Esophagus (tissue), 2 donors: ENCODE measurements around the gene TEX19. TPM values are rescaled to one million over a fixed set of nuclear protein-coding genes. Genes with fewer than 3 reads are reported as not detected.
"Not testable (repeated sequence)": the region's sequence is repeated elsewhere in the genome, so short reads cannot be mapped to it uniquely, and the experiment has no call there.

ENCODE experiments used
- H3K27ac ChIP-seq, 2 donors: one replicate each; pipeline ENCODE4 v1.5.1; 2013; ENCODE audit warnings: low read depth in 2 of 2, mild to moderate bottlenecking in 2 of 2, inconsistent platforms in 1 of 2, low read length in 1 of 2, moderate library complexity in 1 of 2
- H3K27me3 ChIP-seq, 2 donors: one replicate each; pipeline ENCODE4 v1.6.1; 2013; ENCODE audit warnings: low read length in 2 of 2, control low read depth in 1 of 2, mild to moderate bottlenecking in 1 of 2; ENCODE audit not compliant: insufficient read depth in 2 of 2, control insufficient read depth in 1 of 2
- H3K36me3 ChIP-seq, 2 donors: one replicate each; pipeline ENCODE4 v1.6.1; 2013; ENCODE audit warnings: low read length in 1 of 2; ENCODE audit not compliant: control insufficient read depth in 2 of 2, insufficient read depth in 2 of 2
- H3K4me1 ChIP-seq, 2 donors: one replicate each; pipeline ENCODE4 v1.6.1; 2013; ENCODE audit warnings: low read length in 1 of 2; ENCODE audit not compliant: control insufficient read depth in 2 of 2, insufficient read depth in 2 of 2
- H3K4me3 ChIP-seq, 2 donors: one replicate each; pipeline ENCODE4 v1.5.1; 2013; ENCODE audit warnings: low read length in 2 of 2, mild to moderate bottlenecking in 2 of 2, low read depth in 1 of 2, moderate library complexity in 1 of 2
- H3K9me3 ChIP-seq, 2 donors: one replicate each; pipeline ENCODE4 v1.6.1; 2013; ENCODE audit warnings: mild to moderate bottlenecking in 2 of 2, low read depth in 1 of 2, low read length in 1 of 2, moderate library complexity in 1 of 2; ENCODE audit not compliant: control insufficient read depth in 2 of 2, insufficient read depth in 1 of 2
- WGBS, 2 donors: extraction: QIAGEN DNeasy Blood & Tissue Kit; methylation state at CpG; one replicate each; pipeline ENCODE4 v1.1.7; 2013; 5-methylcytosine and 5-hydroxymethylcytosine counted together
- polyA plus RNA-seq, 2 donors: library from polyadenylated mRNA; stranded (reverse); fragments of 200-250 nt; gene quantifications; one replicate each; pipeline ENCODE4 v1.2.3, GENCODE V29; 2013
- donor health status: healthy with polysubstance abuse.
- donor health status: Bipolar disorder and iron deficiency.

The TEX19 gene
- polyA plus RNA-seq, 2 donors = 0.01 TPM; not detected in 1

DNA sequence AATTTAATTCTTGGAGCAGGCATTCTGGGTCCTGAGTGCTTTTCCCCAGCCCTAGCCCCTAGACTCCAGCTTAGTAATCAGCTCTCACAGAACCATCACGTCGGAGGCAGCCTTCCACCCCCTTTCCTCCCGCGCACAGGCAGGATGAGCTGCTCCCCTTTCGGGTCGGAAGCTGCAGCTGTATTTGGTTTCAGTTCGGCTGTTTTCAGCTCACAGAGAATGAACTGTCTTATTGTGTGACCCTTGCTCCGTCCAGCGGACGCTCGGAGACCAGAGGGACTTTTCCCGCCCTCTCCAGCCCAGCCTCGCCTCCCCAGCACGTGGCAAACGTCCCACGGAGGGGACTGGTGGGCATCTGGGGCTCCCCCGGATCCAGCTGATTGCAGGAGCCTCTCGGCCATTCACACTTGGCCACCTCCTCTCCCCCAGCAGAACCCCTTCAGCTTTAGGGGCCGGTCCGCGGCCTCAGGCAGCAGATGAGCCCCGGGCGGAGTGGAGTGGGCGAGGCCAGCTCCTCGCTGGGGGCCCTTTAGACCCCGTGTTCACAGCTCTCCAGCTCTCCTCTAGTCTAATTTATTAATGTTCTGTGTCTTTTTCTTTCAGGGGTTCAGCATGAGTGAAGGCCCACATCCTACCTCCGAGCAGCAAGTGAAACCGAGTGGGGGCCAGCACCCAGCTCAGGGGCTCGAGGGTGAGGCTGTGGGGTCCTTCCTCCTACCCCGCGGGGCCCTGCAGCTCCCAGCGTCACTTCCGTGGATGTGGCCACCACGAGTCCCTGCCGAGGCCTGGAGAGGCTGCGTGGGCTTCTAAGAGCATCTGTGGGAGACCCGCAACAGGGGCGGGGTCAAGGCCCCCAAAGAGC lies 11.7 kb downstream of the TEX19 start:
- Histone ChIP-seq H3K4me1 (peaks cover 9 to 10% of the 10 kb centered on the region in 2 donors), H3K36me3 (no peaks in the 10 kb centered on the region), H3K27ac (no peak overlapping the region), H3K9me3 (peaks cover 0 to 6% of the 10 kb centered on the region in 2 donors), H3K27me3 (peaks cover 9 to 33% of the 10 kb centered on the region in 2 donors), H3K4me3 (peak overlapping the region; percentile 23 to 40)
- WGBS, 2 donors = 22% methylated on average over 38 of the region's 38 CpGs

DNA sequence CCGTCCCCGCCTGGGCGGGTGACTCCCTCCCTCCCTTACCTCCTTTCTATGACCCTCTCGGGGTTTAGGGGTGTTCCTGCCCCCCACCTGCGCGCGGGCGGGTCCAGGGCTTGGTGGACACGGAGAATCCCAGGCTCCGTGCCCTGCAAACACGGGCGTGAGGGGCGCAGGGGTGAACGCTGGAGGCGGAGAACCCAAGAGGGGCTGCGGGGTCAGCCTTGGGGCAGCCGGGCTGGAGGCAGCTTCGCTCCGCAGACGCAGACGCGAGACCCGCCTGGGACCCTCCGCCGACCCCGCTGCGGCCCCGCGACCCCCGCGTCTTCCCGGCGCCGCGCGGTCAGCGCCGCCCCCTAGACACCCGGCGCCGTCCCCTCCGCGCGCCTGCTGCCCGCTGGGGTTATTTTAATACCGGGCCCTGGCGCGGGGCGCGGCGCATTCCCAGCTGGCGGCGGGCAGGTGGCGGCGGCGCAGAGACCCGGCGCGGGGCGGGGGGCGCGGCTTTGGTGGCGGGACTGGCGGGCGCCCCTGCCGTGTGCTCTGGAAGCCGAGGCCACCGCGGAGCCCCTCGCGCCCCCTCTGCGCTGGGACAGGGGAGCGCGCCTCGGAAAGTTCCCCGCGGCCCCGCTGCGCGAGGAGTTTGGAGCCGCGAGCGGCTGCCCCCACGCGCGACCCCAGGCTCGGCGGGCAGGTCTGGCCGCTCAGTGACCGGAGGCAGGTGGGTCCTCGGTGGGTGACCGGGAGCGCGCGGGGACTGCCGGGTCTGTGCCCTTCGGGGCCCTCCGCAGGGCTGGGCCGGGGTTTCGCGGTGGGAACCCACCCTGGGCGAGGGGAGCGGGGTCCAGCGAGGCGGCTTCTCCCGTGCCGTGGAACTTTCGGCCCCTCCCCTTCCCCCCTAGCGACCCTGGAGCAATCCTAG lies 12.5 kb downstream of the TEX19 start, which contains the start of gene UTS2R:
Gene UTS2R (plus strand): TSS at position 433 of the 916 bp plus-strand sequence. CDS start 2,560 bp downstream, outside the sequence.
- peaks cover 9 to 10% of the 10 kb centered on the region in 2 donors for H3K4me1 ChIP-seq
- peak within 1 kb of the TSS; percentile 23 to 40 for H3K4me3 ChIP-seq
- H3K36me3 ChIP-seq = no peaks in the 10 kb centered on the region
- H3K27ac ChIP-seq = no peak within 1 kb of the TSS
- 5% methylated on average over 81 to 109 of the region's 109 CpGs for WGBS, 2 donors
- H3K27me3 ChIP-seq = peaks cover 9 to 35% of the 10 kb centered on the region in 2 donors
- peaks cover 0 to 6% of the 10 kb centered on the region in 2 donors for H3K9me3 ChIP-seq

DNA sequence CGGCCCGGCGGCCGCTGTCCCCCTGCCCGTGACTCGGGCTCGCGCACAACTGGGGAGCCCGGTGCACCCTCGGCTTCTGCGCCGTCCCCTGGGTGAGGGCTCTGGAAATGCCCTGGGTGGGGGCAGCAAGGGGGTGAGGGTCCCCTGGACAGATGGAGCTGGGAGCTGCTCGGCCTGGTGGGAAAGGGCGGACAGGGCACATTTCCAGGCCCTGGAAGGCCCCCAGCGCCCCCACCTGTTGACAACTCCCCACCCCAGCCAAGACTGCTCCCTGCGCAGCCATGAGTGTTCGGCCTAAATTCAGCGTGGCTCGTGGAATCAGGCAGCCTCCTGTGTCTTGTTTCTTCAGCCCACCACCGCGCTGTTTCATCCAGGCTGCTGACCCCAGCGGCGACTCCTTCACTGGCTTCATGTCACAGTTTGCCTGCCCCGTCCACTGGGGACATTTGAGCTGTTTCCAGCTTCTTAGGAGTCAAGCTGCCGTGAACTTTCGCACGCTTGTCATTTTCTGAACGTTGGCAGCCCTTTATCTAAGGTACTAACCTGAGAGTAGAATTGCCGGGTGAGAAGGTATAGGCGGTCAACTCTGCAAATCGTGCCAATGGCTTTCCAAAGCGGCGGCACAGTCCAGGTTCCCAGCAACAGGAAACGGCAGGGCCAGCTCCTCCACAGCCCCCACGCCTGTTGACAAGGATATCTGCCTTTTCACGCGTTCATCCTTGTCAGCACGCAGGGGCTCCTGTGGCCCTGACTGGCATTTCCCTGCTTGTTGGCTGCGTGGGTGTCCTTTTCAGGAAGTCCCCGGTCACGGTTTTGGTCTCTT lies 13.4 kb downstream of the TEX19 start:
- no peaks in the 10 kb centered on the region for H3K36me3 ChIP-seq
- no peak overlapping the region for H3K27ac ChIP-seq
- 44 to 54% methylated on average over 37 to 41 of the region's 41 CpGs for WGBS, 2 donors
- H3K4me3 ChIP-seq = peak overlapping the region in 1 of 2 donors; percentile 5
- H3K4me1 ChIP-seq = peaks cover 9 to 10% of the 10 kb centered on the region in 2 donors
- peaks cover 0 to 6% of the 10 kb centered on the region in 2 donors for H3K9me3 ChIP-seq
- H3K27me3 ChIP-seq = peaks cover 9 to 35% of the 10 kb centered on the region in 2 donors

DNA sequence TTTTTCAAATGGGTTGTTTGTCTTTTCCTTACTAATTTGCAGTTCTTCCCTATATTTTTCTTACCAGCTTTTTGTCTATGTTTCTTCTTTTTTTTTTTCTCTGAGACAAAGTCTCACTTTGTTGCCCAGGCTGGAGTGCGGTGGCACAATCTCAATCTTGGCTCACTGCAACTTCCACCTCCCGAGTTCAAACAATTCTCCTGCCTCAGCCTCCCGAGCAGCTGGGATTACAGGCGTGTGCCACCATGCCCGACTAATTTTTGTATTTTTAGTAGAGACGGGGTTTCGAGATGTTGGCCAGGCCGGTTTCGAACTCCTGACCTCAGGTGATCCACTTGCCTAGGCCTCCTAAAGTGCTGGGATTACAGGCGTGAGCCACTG lies 14.0 kb downstream of the TEX19 start:
- H3K27me3 ChIP-seq = peaks cover 9 to 35% of the 10 kb centered on the region in 2 donors
- H3K4me3 ChIP-seq, H3K4me1 ChIP-seq, H3K9me3 ChIP-seq, H3K36me3 ChIP-seq, H3K27ac ChIP-seq: not testable (repeated sequence)
- 78 to 85% methylated on average over 10 of the region's 10 CpGs for WGBS, 2 donors

DNA sequence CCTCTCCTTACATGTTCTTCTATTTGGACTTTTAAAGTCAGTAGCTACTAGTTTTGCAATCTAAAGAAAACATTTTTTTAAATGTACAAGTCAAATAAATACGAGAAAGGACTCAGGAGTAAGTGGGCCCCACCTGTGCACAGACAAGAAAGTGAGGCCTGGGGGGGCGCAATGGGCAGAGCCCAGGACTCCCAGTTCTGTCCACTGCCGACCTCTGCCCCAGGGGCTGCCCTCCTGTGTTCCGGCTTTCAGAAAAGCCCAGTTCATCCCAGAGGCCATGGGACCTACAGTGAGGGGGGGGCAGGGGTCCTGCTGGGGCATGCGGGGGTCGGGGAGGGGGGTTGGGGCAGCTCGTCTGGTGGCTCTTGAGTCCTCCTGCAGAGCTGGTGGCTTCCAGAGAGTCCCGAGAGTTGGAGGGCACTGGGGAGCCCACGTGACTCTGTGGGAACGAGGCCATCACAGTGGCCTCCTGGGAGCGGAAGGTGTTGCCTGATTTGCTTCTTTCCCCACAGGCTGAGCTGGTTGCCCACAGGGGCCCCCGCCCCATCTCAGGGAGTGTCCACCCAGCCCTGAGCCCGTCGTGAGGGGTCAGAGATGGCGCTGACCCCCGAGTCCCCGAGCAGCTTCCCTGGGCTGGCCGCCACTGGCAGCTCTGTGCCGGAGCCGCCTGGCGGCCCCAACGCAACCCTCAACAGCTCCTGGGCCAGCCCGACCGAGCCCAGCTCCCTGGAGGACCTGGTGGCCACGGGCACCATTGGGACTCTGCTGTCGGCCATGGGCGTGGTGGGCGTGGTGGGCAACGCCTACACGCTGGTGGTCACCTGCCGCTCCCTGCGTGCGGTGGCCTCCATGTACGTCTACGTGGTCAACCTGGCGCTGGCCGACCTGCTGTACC lies 14.9 kb downstream of the TEX19 start:
- 83 to 85% methylated on average over 34 to 37 of the region's 37 CpGs for WGBS, 2 donors
- peaks cover 9 to 10% of the 10 kb centered on the region in 2 donors for H3K4me1 ChIP-seq
- no peak overlapping the region for H3K4me3 ChIP-seq
- peaks cover 0 to 6% of the 10 kb centered on the region in 2 donors for H3K9me3 ChIP-seq
- H3K36me3 ChIP-seq = no peaks in the 10 kb centered on the region
- no peak overlapping the region for H3K27ac ChIP-seq
- peaks cover 9 to 35% of the 10 kb centered on the region in 2 donors for H3K27me3 ChIP-seq

DNA sequence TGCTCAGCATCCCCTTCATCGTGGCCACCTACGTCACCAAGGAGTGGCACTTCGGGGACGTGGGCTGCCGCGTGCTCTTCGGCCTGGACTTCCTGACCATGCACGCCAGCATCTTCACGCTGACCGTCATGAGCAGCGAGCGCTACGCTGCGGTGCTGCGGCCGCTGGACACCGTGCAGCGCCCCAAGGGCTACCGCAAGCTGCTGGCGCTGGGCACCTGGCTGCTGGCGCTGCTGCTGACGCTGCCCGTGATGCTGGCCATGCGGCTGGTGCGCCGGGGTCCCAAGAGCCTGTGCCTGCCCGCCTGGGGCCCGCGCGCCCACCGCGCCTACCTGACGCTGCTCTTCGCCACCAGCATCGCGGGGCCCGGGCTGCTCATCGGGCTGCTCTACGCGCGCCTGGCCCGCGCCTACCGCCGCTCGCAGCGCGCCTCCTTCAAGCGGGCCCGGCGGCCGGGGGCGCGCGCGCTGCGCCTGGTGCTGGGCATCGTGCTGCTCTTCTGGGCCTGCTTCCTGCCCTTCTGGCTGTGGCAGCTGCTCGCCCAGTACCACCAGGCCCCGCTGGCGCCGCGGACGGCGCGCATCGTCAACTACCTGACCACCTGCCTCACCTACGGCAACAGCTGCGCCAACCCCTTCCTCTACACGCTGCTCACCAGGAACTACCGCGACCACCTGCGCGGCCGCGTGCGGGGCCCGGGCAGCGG lies 15.7 kb downstream of the TEX19 start:
- WGBS, 2 donors = 31 to 39% methylated on average over 73 to 79 of the region's 79 CpGs
- peaks cover 9 to 10% of the 10 kb centered on the region in 2 donors for H3K4me1 ChIP-seq

DNA sequence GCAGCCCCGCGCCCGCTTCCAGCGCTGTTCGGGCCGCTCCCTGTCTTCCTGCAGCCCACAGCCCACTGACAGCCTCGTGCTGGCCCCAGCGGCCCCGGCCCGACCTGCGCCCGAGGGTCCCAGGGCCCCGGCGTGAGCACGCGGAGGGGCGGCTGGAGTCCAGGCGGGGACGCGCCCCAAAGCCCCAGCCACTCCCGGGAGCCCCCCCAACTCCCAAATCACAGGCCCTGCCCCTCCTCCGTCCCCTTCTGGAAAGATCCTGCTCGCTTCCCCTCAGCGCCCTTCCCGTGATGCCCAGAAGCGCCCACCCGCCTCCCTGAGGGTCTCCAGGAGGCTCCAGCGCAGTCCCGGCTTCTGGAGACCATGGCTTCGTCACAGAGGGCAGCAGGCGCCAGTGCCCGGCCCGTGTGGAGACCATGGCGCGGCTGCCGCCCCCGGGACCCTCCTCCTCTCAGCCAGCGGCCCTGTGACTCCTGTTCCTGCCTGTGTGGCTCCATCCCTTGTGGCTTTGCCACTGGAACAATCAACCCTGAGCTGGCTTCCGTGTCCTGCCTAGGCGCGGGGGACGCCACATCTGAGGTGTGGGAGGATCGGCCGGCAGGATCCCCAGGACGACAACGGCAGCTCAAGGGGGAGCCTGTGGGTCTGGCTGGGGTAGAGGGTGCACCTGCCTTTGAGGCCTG lies 16.5 kb downstream of the TEX19 start:
- peaks cover 9 to 31% of the 10 kb centered on the region in 2 donors for H3K27me3 ChIP-seq
- no peak overlapping the region for H3K4me3 ChIP-seq
- peaks cover 6 to 7% of the 10 kb centered on the region in 2 donors for H3K4me1 ChIP-seq
- H3K9me3 ChIP-seq = peaks cover 0 to 6% of the 10 kb centered on the region in 2 donors
- no peak overlapping the region for H3K27ac ChIP-seq
- no peaks in the 10 kb centered on the region for H3K36me3 ChIP-seq
- 53 to 60% methylated on average over 35 to 46 of the region's 46 CpGs for WGBS, 2 donors

More for the DNA sequence above, 15.7 kb downstream of the TEX19 start:
- peaks cover 0 to 6% of the 10 kb centered on the region in 2 donors for H3K9me3 ChIP-seq
- peaks cover 9 to 35% of the 10 kb centered on the region in 2 donors for H3K27me3 ChIP-seq
- no peak overlapping the region for H3K4me3 ChIP-seq
- no peak overlapping the region for H3K27ac ChIP-seq
- H3K36me3 ChIP-seq = no peaks in the 10 kb centered on the region
